Mesodermal cell (in vitro differentiated cells): ENCODE measurements around the gene SYCP2L.
"Not testable (repeated sequence)": the region's sequence is repeated elsewhere in the genome, so short reads cannot be mapped to it uniquely, and the experiment has no call there.

Source experiments
- H3K27ac ChIP-seq: 2 replicates; pipeline ENCODE4 v1.7.0; 2013; ENCODE audit warnings: mild to moderate bottlenecking, low read depth, low read length, moderate library complexity; ENCODE audit not compliant: severe bottlenecking
- H3K36me3 ChIP-seq: 2 replicates; pipeline ENCODE4 v1.7.1; 2013; ENCODE audit warnings: mild to moderate bottlenecking, low read length, moderate library complexity; ENCODE audit not compliant: control insufficient read depth, insufficient read depth
- H3K4me1 ChIP-seq: one replicate; pipeline ENCODE4 v1.7.1; 2013; ENCODE audit warnings: mild to moderate bottlenecking, low read length; ENCODE audit not compliant: insufficient read depth, control insufficient read depth, poor library complexity, severe bottlenecking
- H3K4me3 ChIP-seq: 2 replicates; pipeline ENCODE4 v1.7.0; 2013; ENCODE audit warnings: low read length, control low read depth, mild to moderate bottlenecking; ENCODE audit not compliant: insufficient read depth, poor library complexity, severe bottlenecking; ENCODE audit errors: extremely low read depth
- H3K9me3 ChIP-seq: 2 replicates; pipeline ENCODE4 v1.7.1; 2013; ENCODE audit warnings: mild to moderate bottlenecking, low read length, moderate library complexity; ENCODE audit not compliant: control insufficient read depth
- WGBS, 2 experiments: methylation state at CpG; one replicate each; pipeline ENCODE4 v1.1.5; 2013; ENCODE audit warnings: missing lambda C conversion rate in 2 of 2; ENCODE audit not compliant: insufficient coverage in 2 of 2; 5-methylcytosine and 5-hydroxymethylcytosine counted together

Gene SYCP2L

DNA sequence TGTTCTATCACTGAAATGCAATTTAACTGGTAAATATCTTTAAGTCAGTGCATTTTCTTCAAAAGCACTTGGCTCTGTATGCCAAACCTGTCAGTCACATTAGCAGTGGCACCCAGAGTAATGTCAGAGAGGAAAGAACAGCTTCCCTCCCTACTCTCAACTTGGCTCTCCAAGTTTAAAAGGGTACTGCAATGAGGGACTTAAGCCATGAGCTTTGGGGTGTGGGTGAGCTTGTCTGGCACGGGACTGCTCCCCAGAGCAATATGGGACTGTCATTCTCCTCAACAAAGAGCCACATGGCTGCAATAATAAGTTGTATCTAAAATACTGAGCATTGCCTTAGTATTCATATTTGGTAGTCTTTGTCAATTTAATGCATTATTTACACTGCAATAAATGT lies 9.0 kb upstream of the SYCP2L start:
- H3K27ac ChIP-seq, result no peak overlapping the region
- H3K36me3 ChIP-seq, result no peaks in the 10 kb centered on the region
- no CpG with 5 or more reads among the region's 1 CpG for WGBS, 2 experiments
- H3K9me3 ChIP-seq, result no peaks in the 10 kb centered on the region
- no peak overlapping the region for H3K4me3 ChIP-seq
- peaks cover 2% of the 10 kb centered on the region for H3K4me1 ChIP-seq

DNA sequence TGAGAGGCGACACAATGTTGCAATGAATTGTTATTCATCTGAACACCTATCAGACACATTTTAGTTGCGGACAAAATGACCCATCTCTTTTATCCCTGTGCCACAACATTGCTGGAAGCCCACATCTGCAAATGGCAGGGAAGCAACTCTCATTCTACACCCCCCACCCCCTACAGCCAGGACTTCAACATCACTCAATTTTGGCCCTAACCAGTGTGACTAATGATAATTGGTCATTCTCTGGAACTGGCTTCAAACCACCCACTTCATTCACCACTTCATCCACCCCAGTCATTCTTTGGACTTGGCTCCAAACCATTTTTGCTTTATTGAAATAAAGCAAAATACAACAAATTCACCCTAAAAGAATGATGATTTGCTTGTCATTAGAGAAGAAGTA lies 6.5 kb upstream of the SYCP2L start:
- WGBS, 2 experiments, result 90 to 100% methylated on average over 1 to 2 of the region's 2 CpGs

DNA sequence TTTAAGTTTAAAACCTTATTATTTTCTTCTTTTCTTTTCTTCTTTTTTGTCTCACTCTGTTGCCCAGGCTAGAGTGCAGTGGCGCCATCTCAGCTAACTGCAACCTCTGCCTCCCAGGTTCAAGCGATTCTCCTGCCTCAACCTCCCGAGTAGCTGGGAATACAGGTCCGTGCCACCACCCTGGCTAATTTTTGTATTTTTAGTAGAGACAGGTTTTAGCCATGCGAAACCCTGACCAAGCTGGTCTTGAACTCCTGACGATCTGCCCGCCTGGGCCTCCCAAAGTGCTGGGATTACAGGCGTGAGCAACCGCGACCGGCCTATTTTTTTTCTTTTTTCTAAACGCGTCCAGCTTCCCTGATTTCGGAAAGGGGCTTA lies 4.6 kb upstream of the SYCP2L start:
- H3K4me3 ChIP-seq, result peak overlapping the region; percentile 14
- not testable (repeated sequence) for H3K36me3 ChIP-seq, H3K27ac ChIP-seq, H3K4me1 ChIP-seq, H3K9me3 ChIP-seq
- WGBS, 2 experiments, result 15% methylated on average over 13 to 14 of the region's 14 CpGs

More for the DNA sequence above, 6.5 kb upstream of the SYCP2L start:
- Histone ChIP-seq H3K36me3 (no peaks in the 10 kb centered on the region), H3K27ac (no peak overlapping the region), H3K4me1 (peaks cover 3% of the 10 kb centered on the region), H3K9me3 (no peaks in the 10 kb centered on the region), H3K4me3 (no peak overlapping the region)

DNA sequence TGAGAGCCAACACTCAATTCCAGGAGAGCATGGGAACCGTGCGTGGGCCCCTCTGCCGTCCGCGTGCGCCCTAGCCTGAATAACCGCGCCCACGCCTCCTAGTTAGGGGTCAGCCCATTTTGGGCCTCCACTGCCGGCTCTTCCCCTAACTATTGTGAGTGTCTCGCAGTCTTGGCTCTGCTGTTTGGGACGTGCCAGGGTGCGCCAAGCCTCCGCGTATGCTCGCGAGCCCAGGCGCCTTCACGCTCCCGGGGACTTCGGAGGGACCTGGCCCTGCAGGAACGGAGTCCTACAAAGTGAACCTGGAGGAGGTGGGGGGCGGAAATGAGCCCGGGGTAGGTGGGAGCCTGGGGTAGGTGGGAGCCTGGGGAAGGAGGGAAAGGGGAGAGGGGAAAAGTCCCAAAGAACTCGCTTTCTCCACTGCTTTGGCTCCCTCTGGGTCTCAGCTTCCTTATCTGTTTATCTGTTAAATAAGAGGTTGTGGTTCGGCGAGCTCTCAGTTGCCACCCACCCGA lies 4.1 kb upstream of the SYCP2L start:
- H3K4me3 ChIP-seq, result peak overlapping the region; percentile 14
- WGBS, 2 experiments, result 2 to 3% methylated on average over 18 to 19 of the region's 28 CpGs

DNA sequence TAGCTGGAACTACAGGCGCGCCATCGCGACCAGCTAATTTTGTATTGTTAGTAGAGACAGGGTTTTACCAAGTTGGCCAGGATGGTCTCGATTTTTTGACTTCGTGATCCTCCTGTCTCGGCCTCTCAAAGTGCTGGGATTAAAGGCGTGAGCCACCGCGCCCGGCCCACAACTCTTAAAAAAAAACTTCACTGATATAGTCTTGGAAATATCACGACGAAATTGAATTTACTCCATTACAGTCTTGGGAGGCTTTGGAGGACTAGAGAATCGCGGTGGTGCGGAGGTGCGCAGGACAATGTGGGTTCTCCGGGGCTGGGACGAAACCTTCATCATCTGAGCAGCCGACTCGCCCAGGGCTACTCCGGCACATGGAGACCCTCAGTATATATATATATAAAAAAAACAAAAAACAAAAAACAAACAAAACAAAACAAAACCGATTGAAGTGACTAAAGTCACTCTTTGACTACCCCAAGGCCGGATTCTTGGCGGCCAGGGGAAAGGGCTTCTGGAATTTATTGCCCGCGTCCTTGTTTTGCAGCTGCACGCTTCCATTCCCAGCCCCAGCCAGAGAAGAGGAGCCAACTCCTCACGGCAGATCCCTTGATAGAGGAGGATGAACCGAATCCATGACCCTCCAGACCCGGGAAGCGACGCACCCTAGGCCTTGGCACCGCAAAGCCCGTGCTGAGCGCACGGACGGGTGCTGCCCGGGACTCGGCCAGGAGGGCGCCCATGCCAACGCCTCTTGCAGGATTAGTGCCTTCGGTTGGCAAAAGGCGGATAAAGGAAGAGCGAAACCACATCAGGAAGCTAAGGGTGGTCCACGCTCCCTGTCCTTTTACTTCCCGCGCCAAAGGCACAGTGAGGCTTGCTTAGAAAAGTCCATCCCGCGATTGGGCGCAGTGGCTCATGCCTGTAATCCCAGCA lies 3.3 kb upstream of the SYCP2L start:
- H3K9me3 ChIP-seq, result no peaks in the 10 kb centered on the region
- H3K4me3 ChIP-seq, result no peak overlapping the region
- no peak overlapping the region for H3K27ac ChIP-seq
- no peaks in the 10 kb centered on the region for H3K36me3 ChIP-seq
- H3K4me1 ChIP-seq, result peaks cover 3% of the 10 kb centered on the region
- WGBS, 2 experiments, result 10 to 18% methylated on average over 38 to 42 of the region's 51 CpGs

More for the DNA sequence above, 4.1 kb upstream of the SYCP2L start:
- Histone ChIP-seq H3K9me3 (no peaks in the 10 kb centered on the region), H3K27ac (no peak overlapping the region), H3K36me3 (no peaks in the 10 kb centered on the region), H3K4me1 (peaks cover 3% of the 10 kb centered on the region)

DNA sequence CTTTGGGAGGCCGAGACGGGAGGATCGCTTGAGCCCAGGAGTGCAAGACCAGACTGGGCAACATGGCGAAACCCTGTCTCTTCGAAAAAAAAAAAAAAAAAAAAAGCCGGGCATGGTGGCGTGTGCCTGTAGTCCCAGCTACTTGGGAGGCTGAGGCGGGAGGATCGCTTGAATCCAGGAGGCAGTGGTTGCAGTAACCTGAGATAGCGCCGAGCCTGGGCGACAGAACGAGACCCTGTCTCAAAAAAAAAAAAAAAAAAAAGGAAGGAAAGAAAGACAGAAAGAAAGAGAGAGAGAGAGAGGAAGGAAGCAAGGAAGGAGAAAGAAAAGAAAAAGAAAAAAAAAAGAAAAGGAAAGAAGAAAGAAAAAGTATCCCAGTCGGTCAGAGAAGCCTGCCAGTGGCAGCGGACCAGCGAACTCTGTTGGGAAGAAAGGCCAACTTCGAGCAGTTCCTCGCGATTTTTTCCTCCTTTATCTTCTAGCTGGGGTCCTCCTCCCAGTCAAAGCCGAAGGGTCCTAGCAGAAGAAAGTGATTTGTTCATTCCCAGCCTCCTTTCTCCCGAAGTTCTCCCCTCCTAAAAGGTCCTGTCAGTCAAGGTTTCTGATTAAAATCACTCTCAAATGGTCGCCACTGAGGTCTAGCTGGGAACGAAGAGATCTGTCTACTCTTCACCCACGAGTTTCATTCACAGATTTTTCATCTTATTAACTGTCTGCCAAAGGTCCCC lies 2.4 kb upstream of the SYCP2L start:
- Histone ChIP-seq H3K4me1 (peaks cover 3% of the 10 kb centered on the region), H3K4me3 (no peak overlapping the region), H3K27ac (no peak overlapping the region), H3K9me3 (no peaks in the 10 kb centered on the region), H3K36me3 (no peaks in the 10 kb centered on the region)
- WGBS, 2 experiments, result 17 to 20% methylated on average over 16 to 18 of the region's 24 CpGs

DNA sequence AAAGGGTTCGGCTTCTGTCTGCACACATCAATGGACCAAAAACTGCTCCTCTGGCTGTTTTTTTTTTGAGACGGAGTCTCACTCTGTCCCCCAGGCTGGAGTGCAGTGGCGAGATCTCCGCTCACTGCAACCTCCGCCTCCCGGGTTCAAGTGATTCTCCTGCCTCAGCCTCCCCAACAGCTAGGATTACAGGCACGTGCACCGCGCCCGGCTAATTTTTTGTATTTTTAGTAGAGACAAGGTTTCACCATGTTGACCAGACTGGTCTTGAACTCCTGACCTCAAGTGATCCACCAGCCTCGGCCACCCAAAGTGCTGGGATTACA lies 524 bp upstream of the SYCP2L start:
- not testable (repeated sequence) for H3K9me3 ChIP-seq, H3K4me1 ChIP-seq, H3K36me3 ChIP-seq
- 28 to 34% methylated on average over 4 to 5 of the region's 11 CpGs for WGBS, 2 experiments
- Histone ChIP-seq H3K27ac (peak overlapping the region; percentile 84), H3K4me3 (peak overlapping the region; percentile 66)

DNA sequence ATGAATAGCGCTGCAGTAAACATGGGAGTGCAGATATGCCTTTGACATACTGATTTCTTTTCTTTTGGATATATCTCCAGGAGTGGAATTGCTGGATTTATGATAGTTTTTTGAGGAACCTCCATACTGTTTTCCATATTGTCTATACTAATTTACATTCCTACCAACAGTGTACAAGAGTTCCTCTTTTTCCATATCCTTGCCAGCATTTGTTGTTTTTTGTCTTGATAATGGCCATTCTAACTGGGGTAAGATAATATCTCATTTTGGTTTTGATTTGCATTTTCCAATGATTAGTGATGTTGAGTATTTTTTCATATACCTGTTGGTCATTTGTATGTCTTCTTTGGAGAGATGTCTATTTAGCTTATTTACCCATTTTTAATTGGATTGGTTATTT lies 3.3 kb downstream of the SYCP2L start:
- no CpG with 5 or more reads among the region's 1 CpG for WGBS, 2 experiments
- Histone ChIP-seq H3K36me3 (peaks cover 6% of the 10 kb centered on the region), H3K9me3 (no peaks in the 10 kb centered on the region), H3K4me3 (no peak overlapping the region), H3K4me1 (peaks cover 5% of the 10 kb centered on the region), H3K27ac (no peak overlapping the region)

DNA sequence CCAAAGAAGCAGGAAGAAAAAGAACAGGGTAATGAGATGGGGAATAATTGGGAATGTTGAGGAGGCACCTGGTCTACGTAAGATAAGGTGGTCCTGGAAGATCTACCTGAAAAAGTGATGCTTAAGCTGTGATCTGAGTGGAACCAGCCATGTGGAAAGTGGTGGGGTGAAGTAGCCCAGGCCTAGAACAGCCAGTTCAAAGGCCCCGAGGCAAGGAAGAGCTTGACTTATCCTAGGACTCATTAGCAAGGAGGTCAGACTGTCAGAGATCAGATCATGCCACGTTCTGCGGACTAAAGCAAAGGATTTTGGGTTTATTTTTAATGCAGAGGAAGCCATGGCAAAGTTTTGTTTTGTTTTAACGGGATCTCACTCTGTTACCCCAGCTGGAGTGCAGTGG lies 5.1 kb downstream of the SYCP2L start:
- Histone ChIP-seq H3K4me1 (peaks cover 5% of the 10 kb centered on the region), H3K36me3 (peaks cover 6% of the 10 kb centered on the region), H3K4me3 (no peak overlapping the region), H3K9me3 (no peaks in the 10 kb centered on the region), H3K27ac (no peak overlapping the region)
- WGBS, 2 experiments, result 88 to 93% methylated on average over 5 of the region's 5 CpGs

DNA sequence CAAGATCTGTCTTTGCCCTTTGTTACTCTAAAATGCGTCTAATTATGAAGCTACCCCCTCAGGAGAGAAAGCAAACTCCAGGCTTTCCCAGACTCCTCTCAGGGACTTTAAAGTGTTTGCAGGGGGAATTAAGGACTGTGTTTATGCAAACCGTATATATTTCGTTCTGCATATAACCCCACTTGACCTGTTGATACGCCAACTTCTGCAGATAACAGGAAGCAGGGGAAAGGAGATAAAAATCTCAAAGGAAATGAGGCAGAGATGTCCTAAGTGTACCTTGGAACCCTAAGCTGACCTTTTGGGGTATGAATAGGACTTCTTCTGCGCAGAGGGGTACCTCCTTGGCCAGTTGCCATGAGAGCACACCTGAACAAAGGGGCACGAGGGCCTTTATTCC lies 8.1 kb downstream of the SYCP2L start:
- no peak overlapping the region for H3K4me3 ChIP-seq
- peaks cover 6% of the 10 kb centered on the region for H3K36me3 ChIP-seq
- H3K27ac ChIP-seq, result no peak overlapping the region
- peaks cover 5% of the 10 kb centered on the region for H3K4me1 ChIP-seq
- 50 to 97% methylated on average over 2 to 4 of the region's 6 CpGs for WGBS, 2 experiments
- H3K9me3 ChIP-seq, result no peaks in the 10 kb centered on the region

DNA sequence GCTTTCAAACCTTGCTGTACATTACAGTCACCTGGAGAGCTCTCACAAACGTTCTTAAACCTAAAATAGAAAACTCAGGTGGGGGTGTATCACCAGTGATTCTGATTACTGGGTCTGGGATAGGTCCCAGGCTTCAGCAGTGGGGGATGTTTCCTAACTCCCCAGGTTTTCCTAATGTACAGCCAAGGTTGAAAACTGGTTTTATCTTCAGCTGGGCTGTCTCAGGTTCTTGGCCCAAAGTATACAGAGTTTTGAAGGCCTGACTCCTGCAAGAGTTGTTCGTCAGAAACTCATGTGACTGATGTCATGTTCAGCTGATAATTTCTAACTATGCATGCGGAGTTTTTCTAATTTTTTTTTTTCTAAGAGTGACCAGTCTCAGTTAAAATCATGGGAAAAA lies 9.8 kb downstream of the SYCP2L start:
- Histone ChIP-seq H3K4me3 (no peak overlapping the region), H3K9me3 (no peaks in the 10 kb centered on the region), H3K27ac (no peak overlapping the region), H3K36me3 (peaks cover 6% of the 10 kb centered on the region), H3K4me1 (peaks cover 5% of the 10 kb centered on the region)
- WGBS, 2 experiments, result 94 to 100% methylated on average over 2 of the region's 3 CpGs
